DOHH2 (cell line): Measurements from ENCODE around the gene SH2D4B.
A peak's percentile ranks its signal among the peaks of the same experiment; 100 is the strongest.

ENCODE experiments used
- H3F3A ChIP-seq: fragments of 200-600 bp; sonication (generic), shearing (Covaris generic); 2 replicates; pipeline ENCODE4 v1.6.0; 2016; ENCODE audit warnings: antibody characterized with exemption, mild to moderate bottlenecking; ENCODE audit not compliant: control insufficient read depth, insufficient read depth
- H3K27ac ChIP-seq: fragments of 200-600 bp; sonication (generic); 2 replicates; pipeline ENCODE4 v1.5.1; 2014; ENCODE audit warnings: low read depth, mild to moderate bottlenecking, low read length, moderate library complexity
- H3K27me3 ChIP-seq: fragments of 200-600 bp; sonication (generic); 2 replicates; pipeline ENCODE4 v1.6.1; 2014; ENCODE audit warnings: mild to moderate bottlenecking, low read length, mixed read lengths; ENCODE audit not compliant: control insufficient read depth
- H3K36me3 ChIP-seq: fragments of 200-600 bp; sonication (generic); 2 replicates; pipeline ENCODE4 v1.6.1; 2014; ENCODE audit warnings: mild to moderate bottlenecking, low read length, moderate library complexity, mixed read lengths; ENCODE audit not compliant: control insufficient read depth
- H3K4me1 ChIP-seq: fragments of 200-600 bp; sonication (generic); 2 replicates; pipeline ENCODE4 v1.6.1; 2014; ENCODE audit warnings: mild to moderate bottlenecking, low read length, mixed read lengths; ENCODE audit not compliant: control insufficient read depth
- H3K4me2 ChIP-seq: fragments of 200-600 bp; sonication (generic); 2 replicates; pipeline ENCODE4 v1.6.0; 2014; ENCODE audit warnings: mild to moderate bottlenecking, low read length, moderate library complexity
- H3K4me3 ChIP-seq: fragments of 200-600 bp; sonication (generic); 2 replicates; pipeline ENCODE4 v1.5.1; 2014; ENCODE audit warnings: mild to moderate bottlenecking, low read length, mixed read lengths
- H3K79me2 ChIP-seq: fragments of 200-600 bp; sonication (generic); 2 replicates; pipeline ENCODE4 v1.6.1; 2014; ENCODE audit warnings: mild to moderate bottlenecking, low read length, mixed read lengths; ENCODE audit not compliant: control insufficient read depth
- H3K9me2 ChIP-seq: fragments of 200-600 bp; sonication (generic); replicated peaks from 2 replicates; pipeline ENCODE4 v1.6.1; 2014; ENCODE audit warnings: mild to moderate bottlenecking, low read length, mixed read lengths; ENCODE audit not compliant: control insufficient read depth
- H3K9me3 ChIP-seq: fragments of 200-600 bp; sonication (generic); 2 replicates; pipeline ENCODE4 v1.6.1; 2014; ENCODE audit warnings: antibody characterized with exemption, low read length, mixed read lengths; ENCODE audit not compliant: control insufficient read depth, insufficient read depth
- H4K20me1 ChIP-seq: fragments of 200-600 bp; sonication (generic); 2 replicates; pipeline ENCODE4 v1.6.0; 2014; ENCODE audit warnings: low read depth, mild to moderate bottlenecking, antibody characterized with exemption, low read length, moderate library complexity; ENCODE audit not compliant: control insufficient read depth, insufficient read depth
- EZH2phosphoT487 ChIP-seq: fragments of 200-600 bp; sonication (generic); IDR thresholded peaks from 2 replicates; pipeline ENCODE4 v1.6.1; 2017; ENCODE audit warnings: borderline replicate concordance, mild to moderate bottlenecking, antibody characterized with exemption, low read length, moderate library complexity, mixed read lengths
- TF ChIP-seq, protein P1 (sequence below): fragments of 200-600 bp; sonication (generic); IDR thresholded peaks from one replicate; pipeline ENCODE4 v1.5.1; 2014; ENCODE audit warnings: antibody characterized with exemption, mild to moderate bottlenecking, low read depth, low read length; ENCODE audit not compliant: poor library complexity, severe bottlenecking

The SH2D4B gene

DNA sequence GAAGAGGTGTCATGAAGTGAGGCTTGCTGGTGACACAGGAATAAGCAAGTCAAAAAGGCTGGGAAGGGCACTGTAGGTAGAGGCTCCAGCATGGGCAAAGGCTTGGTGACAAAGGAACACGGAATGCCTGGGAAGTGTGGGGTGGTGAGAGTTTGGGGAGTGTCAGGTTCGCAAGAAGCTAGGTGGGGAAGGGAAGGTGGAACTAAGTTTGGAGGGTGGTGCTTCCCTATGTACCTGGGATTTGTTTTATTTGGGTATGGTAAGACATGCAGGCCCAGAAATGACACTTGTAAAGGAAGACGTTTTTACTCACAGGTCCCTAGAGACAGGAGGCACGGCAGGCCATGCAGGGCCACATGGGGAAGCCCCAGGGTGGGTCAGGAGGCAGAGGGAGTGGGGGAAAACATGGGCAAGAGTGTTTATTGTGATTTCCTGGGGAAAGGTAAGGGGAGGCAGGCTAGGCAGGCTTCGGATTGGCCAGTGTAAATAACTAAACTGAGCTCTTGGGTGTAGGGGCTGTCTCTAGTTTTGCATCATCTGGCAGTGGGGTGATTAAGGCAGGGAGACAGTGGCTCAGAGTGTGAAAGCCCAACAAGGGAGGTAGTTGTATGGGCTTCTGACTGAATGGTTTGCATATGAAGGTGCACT lies 52.1 kb downstream of the SH2D4B start:
- Histone ChIP-seq H3K4me3 (no peak overlapping the region), H4K20me1 (no peaks in the 10 kb centered on the region), H3K27me3 (no peaks in the 10 kb centered on the region), H3K4me2 (no peak overlapping the region), H3K9me2 (no peaks in the 10 kb centered on the region), H3K9me3 (no peaks in the 10 kb centered on the region), H3F3A (no peaks in the 10 kb centered on the region), H3K36me3 (no peaks in the 10 kb centered on the region), H3K4me1 (peaks cover 10% of the 10 kb centered on the region), H3K27ac (no peak overlapping the region), H3K79me2 (no peaks in the 10 kb centered on the region)
- TF ChIP-seq, protein P1, sequence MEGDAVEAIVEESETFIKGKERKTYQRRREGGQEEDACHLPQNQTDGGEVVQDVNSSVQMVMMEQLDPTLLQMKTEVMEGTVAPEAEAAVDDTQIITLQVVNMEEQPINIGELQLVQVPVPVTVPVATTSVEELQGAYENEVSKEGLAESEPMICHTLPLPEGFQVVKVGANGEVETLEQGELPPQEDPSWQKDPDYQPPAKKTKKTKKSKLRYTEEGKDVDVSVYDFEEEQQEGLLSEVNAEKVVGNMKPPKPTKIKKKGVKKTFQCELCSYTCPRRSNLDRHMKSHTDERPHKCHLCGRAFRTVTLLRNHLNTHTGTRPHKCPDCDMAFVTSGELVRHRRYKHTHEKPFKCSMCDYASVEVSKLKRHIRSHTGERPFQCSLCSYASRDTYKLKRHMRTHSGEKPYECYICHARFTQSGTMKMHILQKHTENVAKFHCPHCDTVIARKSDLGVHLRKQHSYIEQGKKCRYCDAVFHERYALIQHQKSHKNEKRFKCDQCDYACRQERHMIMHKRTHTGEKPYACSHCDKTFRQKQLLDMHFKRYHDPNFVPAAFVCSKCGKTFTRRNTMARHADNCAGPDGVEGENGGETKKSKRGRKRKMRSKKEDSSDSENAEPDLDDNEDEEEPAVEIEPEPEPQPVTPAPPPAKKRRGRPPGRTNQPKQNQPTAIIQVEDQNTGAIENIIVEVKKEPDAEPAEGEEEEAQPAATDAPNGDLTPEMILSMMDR = no peak
- TF ChIP-seq EZH2phosphoT487 = no peak

DNA sequence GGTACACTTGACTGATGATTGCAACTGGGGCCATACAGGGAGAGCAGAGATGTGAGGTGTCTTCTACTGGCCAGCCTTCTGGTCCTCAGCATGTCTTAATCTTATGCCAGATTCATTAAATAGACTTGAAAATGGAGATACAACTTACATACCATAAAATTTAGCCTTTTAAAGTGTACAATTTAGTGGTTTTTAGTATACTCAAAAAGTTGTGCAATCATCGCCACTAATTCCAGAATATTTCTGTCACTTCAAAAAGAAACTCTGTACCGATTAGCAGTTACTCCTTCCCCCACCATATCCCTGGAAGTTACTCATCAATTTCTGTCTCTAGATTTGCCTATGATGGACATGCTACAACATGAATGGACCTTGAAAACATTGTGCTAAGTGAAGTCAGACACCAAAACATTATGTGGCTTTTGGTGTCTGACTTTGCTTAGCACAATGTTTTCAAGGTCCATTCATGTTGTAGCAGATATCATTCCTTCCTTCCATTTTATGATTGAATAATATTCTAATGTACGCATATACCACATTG lies 53.0 kb downstream of the SH2D4B start:
- Histone ChIP-seq H3K4me2 (no peak overlapping the region), H3K9me3 (no peaks in the 10 kb centered on the region), H3K27ac (no peak overlapping the region), H3K79me2 (no peaks in the 10 kb centered on the region), H3K4me1 (peaks cover 10% of the 10 kb centered on the region), H4K20me1 (no peaks in the 10 kb centered on the region), H3K4me3 (no peak overlapping the region), H3K36me3 (no peaks in the 10 kb centered on the region), H3K27me3 (no peaks in the 10 kb centered on the region), H3F3A (no peaks in the 10 kb centered on the region), H3K9me2 (no peaks in the 10 kb centered on the region)
- no peak for TF ChIP-seq EZH2phosphoT487
- TF ChIP-seq, protein P1 = no peak

GRCh38 chr10:80596391-80597257 lies 58.9 kb downstream of the SH2D4B start:
- Histone ChIP-seq H3K27me3 (no peaks in the 10 kb centered on the region), H3F3A (peaks cover 7% of the 10 kb centered on the region), H3K4me1 (peaks cover 22% of the 10 kb centered on the region), H3K36me3 (no peaks in the 10 kb centered on the region), H3K4me2 (no peak overlapping the region), H3K9me2 (no peaks in the 10 kb centered on the region), H3K9me3 (no peaks in the 10 kb centered on the region), H3K79me2 (no peaks in the 10 kb centered on the region), H3K4me3 (no peak overlapping the region), H3K27ac (no peak overlapping the region), H4K20me1 (no peaks in the 10 kb centered on the region)
- TF ChIP-seq EZH2phosphoT487 = no peak
- TF ChIP-seq, protein P1 = peak; percentile 71
